GM19324 (cell line): Measurements from ENCODE around the gene ABHD15.
"Not testable (repeated sequence)": the region's sequence is repeated elsewhere in the genome, so short reads cannot be mapped to it uniquely, and the experiment has no call there.

Experiments used
- ATAC-seq: cut with Tn5 transposase; IDR thresholded peaks from one replicate; pipeline ENCODE4 v1.9.1; 2021; ENCODE audit warnings: mild to moderate bottlenecking, moderate library complexity; ENCODE audit not compliant: unreplicated experiment, low FRiP score

Gene ABHD15

GRCh38 chr17:29571883-29572681 lies 5.2 kb upstream of the ABHD15 start:
- no peak for ATAC-seq

DNA sequence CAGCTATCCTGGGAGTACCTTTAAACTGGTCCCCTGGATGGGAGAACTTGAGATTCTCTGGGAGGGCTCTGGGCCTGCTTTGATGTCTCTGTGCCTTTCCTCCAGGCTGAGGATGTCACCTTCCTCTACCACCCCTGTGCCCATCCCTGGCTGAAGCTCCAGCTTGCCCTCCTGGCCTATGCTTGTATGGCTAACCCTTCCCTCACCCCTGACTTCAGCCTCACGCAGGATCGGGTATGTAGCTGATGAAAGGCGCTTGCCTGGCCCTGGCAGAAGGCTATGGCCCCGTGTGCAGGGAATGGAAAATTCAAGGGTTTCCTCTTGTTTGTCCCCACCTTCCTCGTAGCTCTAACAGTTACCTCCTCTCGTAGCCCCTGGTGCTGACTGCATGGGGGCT lies 4.6 kb upstream of the ABHD15 start:
- no peak for ATAC-seq

DNA sequence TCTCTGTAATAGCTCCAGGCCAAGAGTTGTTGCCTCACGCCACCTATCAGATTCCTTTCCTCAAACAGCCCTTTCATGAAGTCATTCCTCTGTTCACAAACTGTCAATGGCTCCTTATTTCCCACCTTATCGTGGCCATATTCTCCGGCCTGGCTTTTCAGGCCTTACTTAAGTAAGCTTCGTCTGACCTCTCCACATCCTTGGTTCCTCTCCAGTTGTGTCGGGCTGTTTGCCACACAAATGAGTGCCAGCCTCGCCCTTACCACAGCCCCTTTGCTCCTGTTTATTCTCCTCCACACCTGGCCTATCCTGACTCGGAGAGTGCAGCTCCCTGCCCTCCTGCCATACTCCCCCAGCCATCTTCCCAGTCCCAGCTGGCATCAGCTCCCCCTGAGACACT lies 3.7 kb upstream of the ABHD15 start:
- no peak for ATAC-seq

GRCh38 chr17:29569245-29569950 lies 2.6 kb upstream of the ABHD15 start:
- ATAC-seq = no peak

DNA sequence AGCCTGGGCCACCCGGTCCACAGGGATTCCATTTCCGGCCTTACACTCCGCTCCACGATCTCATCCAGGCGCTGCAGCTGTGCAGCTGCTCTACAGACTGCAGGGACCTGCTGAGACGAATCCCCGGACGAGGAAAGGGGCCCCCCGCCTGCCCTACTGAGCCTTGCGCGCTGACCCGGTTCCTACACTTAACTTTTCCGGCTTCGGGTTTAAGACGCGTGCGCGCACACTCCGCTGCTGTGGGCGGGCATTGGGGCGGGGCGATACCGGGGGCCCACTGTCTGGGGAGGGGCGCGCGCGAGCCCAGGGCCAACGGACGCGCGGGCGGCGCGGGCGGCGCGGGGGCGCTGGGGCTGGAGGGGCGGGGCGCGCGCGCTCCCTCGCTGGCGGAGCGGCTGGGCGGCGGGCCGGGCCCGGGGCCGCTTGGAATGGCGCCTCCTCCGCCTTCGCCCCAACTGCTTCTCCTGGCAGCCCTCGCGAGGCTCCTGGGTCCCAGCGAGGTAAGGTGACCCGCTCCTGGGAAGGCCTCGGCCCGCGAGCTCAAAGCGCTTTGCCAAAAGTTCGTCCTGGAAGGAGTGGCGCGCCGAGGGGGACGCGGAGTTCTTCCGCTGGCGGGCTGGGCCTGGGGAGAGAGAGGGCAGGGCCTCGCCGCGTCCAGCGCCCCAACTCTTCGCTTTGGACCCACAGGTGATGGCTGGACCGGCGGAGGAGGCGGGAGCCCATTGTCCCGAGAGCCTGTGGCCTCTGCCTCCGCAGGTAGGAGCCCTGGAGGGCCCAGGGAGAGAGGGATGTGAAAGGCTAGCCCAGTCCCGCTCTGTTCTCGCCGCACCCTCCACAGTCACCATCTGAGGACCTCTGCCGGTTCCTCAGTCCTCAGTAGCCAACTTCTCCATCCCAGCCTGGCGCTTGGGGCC lies 1.8 kb upstream of the ABHD15 start, which contains the start of gene TP53I13:
TP53I13 (plus strand) TSS at position 371 of the 914 bp plus-strand sequence; CDS start at position 429, 58 bp downstream.
- ATAC-seq = peak; percentile 42

GRCh38 chr17:29567554-29568330 lies 905 bp upstream of the ABHD15 start:
- peak; percentile 35 for ATAC-seq

- ATAC-seq = peak; percentile 18
Observed at GRCh38 chr17:29567304-29567553, 392 bp upstream of the ABHD15 start.

- no peak for ATAC-seq
Observed at GRCh38 chr17:29565643-29566472, 979 bp downstream of the ABHD15 start.

- ATAC-seq = no peak
Observed at GRCh38 chr17:29563816-29564215, 3.0 kb downstream of the ABHD15 start.

DNA sequence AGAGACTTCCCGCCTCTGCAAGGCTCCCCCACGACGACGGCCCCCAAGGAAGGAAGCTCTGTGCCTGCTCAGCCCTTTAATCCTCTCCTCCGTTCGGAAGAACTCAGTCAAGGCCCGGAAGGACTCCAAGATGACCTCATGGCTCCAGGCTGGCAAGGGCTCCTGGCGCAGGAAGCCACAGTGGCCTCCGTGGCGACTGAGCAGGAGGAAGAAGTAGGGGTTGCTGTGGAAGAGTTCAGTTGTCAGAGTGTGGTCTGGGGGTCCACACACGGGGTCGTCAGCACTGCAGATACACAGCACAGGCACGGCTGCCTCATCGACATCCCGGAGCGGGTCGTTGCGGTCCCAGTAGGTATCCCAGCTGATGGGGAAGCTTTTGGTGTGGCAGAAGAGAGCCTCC lies 4.2 kb downstream of the ABHD15 start:
- no peak for ATAC-seq

DNA sequence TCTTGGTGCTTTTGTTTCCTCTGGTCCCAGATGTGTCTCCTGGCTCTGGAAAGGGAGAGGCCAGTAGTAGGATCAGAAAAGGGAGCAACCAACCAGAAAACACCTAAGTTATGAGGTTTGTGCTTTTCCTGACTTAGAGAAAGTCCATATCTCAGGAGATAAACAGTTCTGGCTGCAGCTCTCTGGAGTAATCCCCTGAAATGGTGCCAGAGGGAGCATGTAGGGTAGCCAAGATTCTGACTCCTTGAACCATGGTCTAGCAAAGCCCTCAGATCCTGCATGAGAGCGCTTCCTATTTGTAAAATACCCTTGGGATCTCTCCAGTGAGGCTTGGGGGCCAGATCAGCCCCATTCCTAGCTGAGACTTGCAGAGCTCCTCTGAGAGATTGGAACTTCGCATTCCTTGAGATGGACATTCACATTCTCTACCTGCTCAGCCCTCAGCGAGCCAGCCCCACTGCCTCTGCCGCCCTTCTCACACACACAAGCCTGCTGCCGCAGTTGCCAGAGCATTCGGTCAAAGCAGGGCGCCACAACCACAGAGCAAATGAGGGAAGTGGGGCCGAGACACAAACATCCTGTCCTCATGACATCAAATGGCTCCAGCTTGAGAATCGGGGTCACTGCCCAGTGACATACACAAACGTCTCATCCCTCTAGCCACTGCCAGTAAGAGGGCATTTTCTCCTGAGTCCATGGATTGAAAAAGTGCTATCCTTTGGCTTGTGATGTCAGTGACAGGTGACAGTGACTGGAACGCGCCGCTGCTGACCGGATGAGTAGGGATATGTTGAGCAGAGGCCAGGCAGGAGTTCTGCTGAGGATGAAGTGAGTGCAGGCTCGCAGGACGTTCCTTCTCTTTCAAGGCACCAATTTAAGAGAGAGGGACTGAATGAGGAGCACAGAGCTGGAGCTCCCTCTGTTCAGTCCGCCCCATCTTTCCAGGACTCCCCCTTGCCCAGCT lies 5.0 kb downstream of the ABHD15 start:
- ATAC-seq = no peak

DNA sequence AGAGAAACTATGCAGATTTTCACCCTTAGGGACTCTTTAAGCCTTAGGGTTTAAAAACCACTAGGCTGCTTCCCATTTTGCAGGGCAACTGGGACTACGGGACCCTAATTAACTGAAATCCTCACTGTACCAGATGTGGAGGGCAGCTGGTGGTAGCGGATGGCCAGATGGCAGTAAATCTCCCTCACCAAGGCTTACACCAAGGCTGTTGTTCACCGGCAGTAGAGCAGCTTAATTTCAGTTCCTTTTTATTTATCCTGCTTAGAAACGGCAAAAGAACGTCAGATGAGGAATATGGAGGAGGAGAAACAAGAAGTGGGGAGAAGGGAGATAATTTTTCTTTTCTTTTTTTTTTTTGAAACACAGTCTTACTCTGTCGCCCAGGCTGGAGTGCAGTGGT lies 6.5 kb downstream of the ABHD15 start:
- no peak for ATAC-seq

DNA sequence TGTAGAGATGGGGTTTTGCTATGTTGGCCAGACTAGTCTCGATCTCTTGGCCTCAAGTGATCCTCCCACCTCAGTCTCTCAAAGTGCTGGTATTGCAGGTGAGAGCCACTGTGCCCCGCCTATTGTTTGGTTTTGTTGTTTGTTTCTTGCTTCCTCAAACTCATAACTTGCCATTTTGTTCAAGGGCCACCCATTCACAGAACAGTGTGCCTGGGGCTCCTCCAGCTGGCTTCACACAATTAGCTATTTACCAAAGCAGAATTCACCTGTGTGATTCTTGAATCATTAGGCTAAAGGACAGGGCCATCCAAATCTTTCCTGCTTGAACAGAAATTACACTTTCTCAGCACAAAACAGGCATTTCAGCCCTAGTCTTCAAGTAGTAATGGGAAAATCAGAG lies 7.2 kb downstream of the ABHD15 start:
- ATAC-seq = no peak

DNA sequence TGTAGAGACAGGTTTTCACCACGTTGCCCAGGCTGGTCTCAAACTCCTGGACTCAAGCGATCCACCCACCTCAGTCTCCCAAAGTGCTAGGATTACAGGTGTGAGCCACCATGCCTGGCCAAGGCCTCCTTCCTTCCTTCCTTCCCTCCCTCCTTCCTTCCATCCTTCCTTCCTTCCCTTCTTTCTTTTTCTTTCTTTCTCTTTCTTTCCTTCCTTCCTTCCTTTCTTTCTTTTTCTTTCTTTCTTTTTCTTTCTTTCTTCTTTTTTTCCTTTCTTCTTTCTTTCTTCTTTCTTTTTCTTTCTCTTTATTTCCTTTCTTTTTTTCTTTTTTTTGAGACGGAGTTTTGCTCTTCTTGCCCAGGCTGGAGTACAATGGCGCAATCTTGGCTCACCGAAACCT lies 8.7 kb downstream of the ABHD15 start:
- not testable (repeated sequence) for ATAC-seq

GRCh38 chr17:29557739-29558116 lies 9.1 kb downstream of the ABHD15 start:
- ATAC-seq = no peak

GRCh38 chr17:29557085-29557738 lies 9.6 kb downstream of the ABHD15 start:
- no peak for ATAC-seq

GRCh38 chr17:29555840-29556239 lies 11.0 kb downstream of the ABHD15 start:
- no peak for ATAC-seq
